Neural cell (in vitro differentiated cells): ENCODE measurements around the gene PRSS53. TPM values are rescaled to one million over a fixed set of nuclear protein-coding genes. Genes with fewer than 3 reads are reported as not detected.

Experiments
- H2AFZ ChIP-seq: fragments of 200-600, 300-800 bp; sonication (generic), shearing (Covaris generic); 2 replicates; pipeline ENCODE4 v1.6.0; 2014; ENCODE audit warnings: low read depth, mild to moderate bottlenecking, antibody characterized with exemption, low read length, moderate library complexity
- H3F3A ChIP-seq: fragments of 200-600 bp; shearing (Covaris generic); 2 replicates; pipeline ENCODE4 v1.6.1; 2016; ENCODE audit warnings: mild to moderate bottlenecking, moderate library complexity, mixed read lengths, antibody characterized with exemption, low read length; ENCODE audit not compliant: insufficient read depth, poor library complexity, severe bottlenecking
- H3K27ac ChIP-seq: fragments of 200-600, 300-800 bp; sonication (generic), shearing (Covaris generic); 2 replicates; pipeline ENCODE4 v1.5.1; 2014; ENCODE audit warnings: mild to moderate bottlenecking, low read length, moderate library complexity
- H3K27me3 ChIP-seq: fragments of 300-800, 200-600 bp; sonication (generic), shearing (Covaris generic); 2 replicates; pipeline ENCODE4 v1.6.0; 2014; ENCODE audit warnings: mild to moderate bottlenecking, low read depth, low read length, moderate library complexity; ENCODE audit not compliant: insufficient read depth
- H3K36me3 ChIP-seq: fragments of 300-800, 200-600 bp; sonication (generic), shearing (Covaris generic); 2 replicates; pipeline ENCODE4 v1.5.1; 2014; ENCODE audit warnings: mild to moderate bottlenecking, antibody characterized with exemption, low read length, moderate library complexity; ENCODE audit not compliant: insufficient read depth
- H3K4me2 ChIP-seq: fragments of 300-800, 200-600 bp; sonication (generic), shearing (Covaris generic); 2 replicates; pipeline ENCODE4 v1.6.0; 2014; ENCODE audit warnings: mild to moderate bottlenecking, low read length
- H3K4me3 ChIP-seq: fragments of 300-800, 200-600 bp; sonication (generic), shearing (Covaris generic); 2 replicates; pipeline ENCODE4 v1.5.1; 2014; ENCODE audit warnings: mild to moderate bottlenecking, low read length, moderate library complexity
- H3K79me2 ChIP-seq: fragments of 200-600 bp; shearing (Covaris generic); replicated peaks from 2 replicates; pipeline ENCODE4 v1.6.0; 2014; ENCODE audit warnings: mild to moderate bottlenecking, low read length, moderate library complexity; ENCODE audit not compliant: insufficient read depth
- H3K9ac ChIP-seq: fragments of 300-800, 200-600 bp; sonication (generic), shearing (Covaris generic); 2 replicates; pipeline ENCODE4 v1.6.1; 2016; ENCODE audit warnings: mild to moderate bottlenecking, low read length, mixed read lengths
- H3K9me2 ChIP-seq: fragments of 200-600 bp; shearing (Covaris generic); 2 replicates; pipeline ENCODE4 v1.6.1; 2016; ENCODE audit warnings: mild to moderate bottlenecking, low read length, mixed read lengths; ENCODE audit not compliant: insufficient read depth
- H3K9me3 ChIP-seq: fragments of 200-600, 300-800 bp; sonication (generic), shearing (Covaris generic); 2 replicates; pipeline ENCODE4 v1.6.1; 2016; ENCODE audit warnings: mild to moderate bottlenecking, mixed run types, low read length, moderate library complexity, mixed read lengths
- H4K20me1 ChIP-seq: fragments of 200-600 bp; shearing (Covaris generic); 2 replicates; pipeline ENCODE4 v1.6.1; 2016; ENCODE audit warnings: mild to moderate bottlenecking, mixed run types; ENCODE audit not compliant: insufficient read depth
- CTCF ChIP-seq: fragments of 450-650 bp; IDR thresholded peaks from 2 replicates; pipeline ENCODE4 v1.5.1; 2014; ENCODE audit warnings: antibody characterized with exemption, mild to moderate bottlenecking, moderate library complexity; ENCODE audit not compliant: poor library complexity, severe bottlenecking
- EP300 ChIP-seq: fragments of 450-650 bp; conservative IDR thresholded peaks from 2 replicates; pipeline ENCODE4 v1.6.1; 2014; ENCODE audit warnings: antibody characterized with exemption, mild to moderate bottlenecking, moderate library complexity; ENCODE audit not compliant: poor library complexity, severe bottlenecking
- EZH2 ChIP-seq: fragments of 200-600, 300-800 bp; shearing (Covaris generic), sonication (generic); IDR thresholded peaks from 2 replicates; pipeline ENCODE4 v1.6.1; 2014; ENCODE audit warnings: antibody characterized with exemption, low read length, borderline replicate concordance, mild to moderate bottlenecking; ENCODE audit not compliant: insufficient read depth, poor library complexity, severe bottlenecking
- MXI1 ChIP-seq: fragments of 450-650 bp; conservative IDR thresholded peaks from 2 replicates; pipeline ENCODE4 v1.6.1; 2014; ENCODE audit warnings: antibody characterized with exemption, mild to moderate bottlenecking; ENCODE audit not compliant: poor library complexity, severe bottlenecking
- POLR2AphosphoS5 ChIP-seq: IDR thresholded peaks from 2 replicates; pipeline ENCODE4 v1.6.1; 2012
- RAD21 ChIP-seq: fragments of 450-650 bp; conservative IDR thresholded peaks from 2 replicates; pipeline ENCODE4 v1.6.1; 2014; ENCODE audit warnings: antibody characterized with exemption, mild to moderate bottlenecking, moderate library complexity
- REST ChIP-seq: IDR thresholded peaks from 2 replicates; pipeline ENCODE4 v1.6.1; 2012; ENCODE audit warnings: borderline replicate concordance
- SMC3 ChIP-seq: fragments of 450-650 bp; conservative IDR thresholded peaks from 2 replicates; pipeline ENCODE4 v1.6.1; 2014; ENCODE audit warnings: antibody characterized with exemption, mild to moderate bottlenecking, moderate library complexity; ENCODE audit not compliant: poor library complexity
- TAF1 ChIP-seq: IDR thresholded peaks from 2 replicates; pipeline ENCODE4 v1.6.1; 2012; ENCODE audit warnings: low read depth
- polyA plus RNA-seq: library from polyadenylated mRNA; depleted of rRNA; stranded (reverse); fragments of >200 nt; gene quantifications from 2 replicates; pipeline ENCODE4 v1.2.3, GENCODE V29; 2014

PRSS53 gene
- polyA plus RNA-seq, 1 donor from 2014 or later = 9.3 TPM

- no peaks in the 10 kb centered on the region for H4K20me1 ChIP-seq
- no peaks in the 10 kb centered on the region for H3K27me3 ChIP-seq
- H3K36me3 ChIP-seq = no peaks in the 10 kb centered on the region
- H3F3A ChIP-seq = no peaks in the 10 kb centered on the region
- no peak overlapping the region for H3K4me2 ChIP-seq
- no peak overlapping the region for H2AFZ ChIP-seq
- H3K27ac ChIP-seq = no peak overlapping the region
- no peaks in the 10 kb centered on the region for H3K79me2 ChIP-seq
- TF ChIP-seq EZH2 (no peak), REST (no peak), SMC3 (no peak)
- no peak overlapping the region for H3K9ac ChIP-seq
- no peak overlapping the region for H3K4me3 ChIP-seq
- H3K9me2 ChIP-seq = no peaks in the 10 kb centered on the region
- H3K9me3 ChIP-seq = no peaks in the 10 kb centered on the region
Measured at GRCh38 chr16:31055613-31056012, 33.1 kb downstream of the PRSS53 start.

- Histone ChIP-seq H3K27me3 (no peaks in the 10 kb centered on the region), H3K9ac (no peak overlapping the region), H3K9me3 (no peaks in the 10 kb centered on the region), H3K79me2 (no peaks in the 10 kb centered on the region), H3K36me3 (no peaks in the 10 kb centered on the region), H2AFZ (no peak overlapping the region), H3K9me2 (no peaks in the 10 kb centered on the region), H4K20me1 (no peaks in the 10 kb centered on the region), H3K27ac (no peak overlapping the region), H3K4me2 (no peak overlapping the region), H3K4me3 (no peak overlapping the region), H3F3A (no peaks in the 10 kb centered on the region)
- TF ChIP-seq REST (no peak), TAF1 (no peak), RAD21 (no peak), SMC3 (no peak), POLR2AphosphoS5 (no peak), CTCF (no peak), EZH2 (no peak), MXI1 (no peak), EP300 (no peak)
Measured at GRCh38 chr16:31052114-31052513, 36.6 kb downstream of the PRSS53 start.
